Uterus (tissue), 4 donors: ENCODE results near the gene CLIP2. TPM values are rescaled to one million over a fixed set of nuclear protein-coding genes. Genes with fewer than 3 reads are reported as not detected.

ENCODE experiments used
- DNase-seq, 2 donors: peaks; one replicate each; pipeline ENCODE4 v3.0.0-alpha.2; 2019 to 2020
- H3K27ac ChIP-seq, 2 donors: fragments of 200-600 bp; sonication (generic); 1 replicate in 1 of 2; 2 replicates in 1 of 2; pipeline ENCODE4 v1.5.1; 2016 to 2018
- H3K27me3 ChIP-seq, 2 donors: fragments of 200-600 bp; sonication (generic); one replicate each; pipeline ENCODE4 v1.5.1; 2018 to 2019; ENCODE audit warnings: control low read depth in 1 of 2
- H3K36me3 ChIP-seq, 2 donors: fragments of 200-600 bp; sonication (generic); one replicate each; pipeline ENCODE4 v1.5.1; 2019; ENCODE audit warnings: control low read depth in 1 of 2
- H3K4me1 ChIP-seq, 2 donors: fragments of 200-600 bp; sonication (generic); one replicate each; pipeline ENCODE4 v1.5.1; 2018 to 2019; ENCODE audit warnings: control low read depth in 1 of 2
- H3K4me3 ChIP-seq, 2 donors: fragments of 200-600 bp; sonication (generic); 1 replicate in 1 of 2; 2 replicates in 1 of 2; pipeline ENCODE4 v1.5.1; 2018 to 2019; ENCODE audit warnings: mild to moderate bottlenecking in 1 of 2
- H3K9me3 ChIP-seq, 2 donors: fragments of 200-600 bp; sonication (generic); one replicate each; pipeline ENCODE4 v1.5.1; 2019; ENCODE audit warnings: control low read depth in 1 of 2
- POLR2A ChIP-seq, 2 donors: fragments of 450-650 bp; IDR thresholded peaks; one replicate each; pipeline ENCODE4 v1.6.1; 2016; ENCODE audit warnings: antibody characterized with exemption in 2 of 2, mild to moderate bottlenecking in 1 of 2, moderate library complexity in 1 of 2
- intact Hi-C: fragments of 100-400 bp; cut with DNase I; formaldehyde crosslinking; loops from one replicate; pipeline ENCODE4 v1.15.1; 2023; ENCODE audit warnings: low total_unique reads
- total RNA-seq, 4 donors: library from RNA; depleted of rRNA in 3 of 4; stranded (reverse); fragments of >200 nt in 3 of 4; gene quantifications; one replicate each; pipeline versions ENCODE4 v1.1.0 to v1.2.4, GENCODE V29; 2014 to 2023
- TF ChIP-seq, protein P1 (sequence below), 4 experiments: fragments of 200-600 bp in 2 of 4; fragments of 450-650 bp in 2 of 4; sonication (generic) in 2 of 4; IDR thresholded peaks; one replicate each; pipeline ENCODE4 v1.5.1; 2016 to 2019; ENCODE audit warnings: antibody characterized with exemption in 4 of 4, mild to moderate bottlenecking in 2 of 4, moderate library complexity in 1 of 4
- donor health status: DM: yes; HTN: yes; CAD: no.

Gene CLIP2
- total RNA-seq, 4 donors from 2014 or later: 20.3 to 41.8 (median 28.4) TPM

DNA sequence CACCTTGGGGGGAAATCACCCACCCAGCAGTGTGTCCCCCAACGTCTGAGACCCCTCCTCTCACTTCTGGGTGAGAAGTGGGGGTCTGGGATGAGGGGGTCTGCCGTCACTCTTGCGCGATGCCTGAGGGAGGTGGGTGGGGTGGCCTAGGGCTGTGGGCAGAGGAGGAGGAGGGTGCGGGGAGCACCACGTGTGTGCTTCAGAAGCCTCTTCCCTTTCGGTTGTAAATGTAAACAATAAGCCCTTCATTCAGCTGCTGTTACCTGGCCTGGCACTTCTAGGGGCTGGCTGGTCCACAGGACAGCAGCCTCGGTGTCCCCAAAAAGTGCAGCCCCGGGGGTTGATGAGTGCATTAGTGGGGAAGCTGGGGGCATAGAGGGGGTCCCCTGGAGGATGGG, 1.3 kb downstream of the CLIP2 start:
- Histone ChIP-seq H3K9me3 (no peaks in the 10 kb centered on the region), H3K36me3 (no peaks in the 10 kb centered on the region), H3K4me3 (peak overlapping the region; percentile 46 to 98), H3K27me3 (no peaks in the 10 kb centered on the region), H3K4me1 (peaks cover 3 to 8% of the 10 kb centered on the region in 2 donors), H3K27ac (peak overlapping the region; percentile 72 to 84)
- no peak for DNase-seq
- intact Hi-C loops: no loop called here
- TF ChIP-seq POLR2A (IDR thresholded peaks at IDR 0.05): no peak
- TF ChIP-seq, protein P1, sequence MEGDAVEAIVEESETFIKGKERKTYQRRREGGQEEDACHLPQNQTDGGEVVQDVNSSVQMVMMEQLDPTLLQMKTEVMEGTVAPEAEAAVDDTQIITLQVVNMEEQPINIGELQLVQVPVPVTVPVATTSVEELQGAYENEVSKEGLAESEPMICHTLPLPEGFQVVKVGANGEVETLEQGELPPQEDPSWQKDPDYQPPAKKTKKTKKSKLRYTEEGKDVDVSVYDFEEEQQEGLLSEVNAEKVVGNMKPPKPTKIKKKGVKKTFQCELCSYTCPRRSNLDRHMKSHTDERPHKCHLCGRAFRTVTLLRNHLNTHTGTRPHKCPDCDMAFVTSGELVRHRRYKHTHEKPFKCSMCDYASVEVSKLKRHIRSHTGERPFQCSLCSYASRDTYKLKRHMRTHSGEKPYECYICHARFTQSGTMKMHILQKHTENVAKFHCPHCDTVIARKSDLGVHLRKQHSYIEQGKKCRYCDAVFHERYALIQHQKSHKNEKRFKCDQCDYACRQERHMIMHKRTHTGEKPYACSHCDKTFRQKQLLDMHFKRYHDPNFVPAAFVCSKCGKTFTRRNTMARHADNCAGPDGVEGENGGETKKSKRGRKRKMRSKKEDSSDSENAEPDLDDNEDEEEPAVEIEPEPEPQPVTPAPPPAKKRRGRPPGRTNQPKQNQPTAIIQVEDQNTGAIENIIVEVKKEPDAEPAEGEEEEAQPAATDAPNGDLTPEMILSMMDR (IDR thresholded peaks at IDR 0.05): no peak

DNA sequence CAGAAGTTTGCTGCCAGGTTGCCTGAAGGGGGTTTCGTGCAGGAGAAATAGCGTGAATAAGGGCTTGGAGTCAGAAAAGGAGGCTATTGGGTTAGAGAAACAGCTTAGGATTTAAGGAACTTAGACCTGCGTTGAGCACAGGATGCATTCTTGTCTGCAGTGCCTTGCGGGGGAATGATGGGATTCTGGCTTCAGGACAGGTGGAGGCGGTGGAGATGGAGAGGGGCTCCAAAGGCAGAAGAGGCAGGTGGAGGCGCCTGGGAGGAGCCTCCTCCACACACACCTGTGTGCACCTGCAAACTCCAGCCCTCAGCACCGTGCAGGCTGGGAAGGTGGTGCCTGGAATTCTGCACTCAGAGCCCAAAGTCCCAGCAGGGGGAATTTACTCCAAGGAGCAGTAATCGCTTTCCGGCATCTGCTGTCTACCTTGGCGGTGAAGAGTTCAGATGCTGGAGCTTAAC, 1.8 kb downstream of the CLIP2 start:
- Histone ChIP-seq H3K36me3 (no peaks in the 10 kb centered on the region), H3K27ac (peak overlapping the region in 1 of 2 donors; percentile 84), H3K9me3 (no peaks in the 10 kb centered on the region), H3K4me3 (no peak overlapping the region), H3K4me1 (peaks cover 3 to 8% of the 10 kb centered on the region in 2 donors), H3K27me3 (no peaks in the 10 kb centered on the region)
- no peak for TF ChIP-seq POLR2A (IDR thresholded peaks at IDR 0.05)
- TF ChIP-seq, protein P1 (IDR thresholded peaks at IDR 0.05): no peak
- DNase-seq: no peak
- intact Hi-C loops: no loop called here

DNA sequence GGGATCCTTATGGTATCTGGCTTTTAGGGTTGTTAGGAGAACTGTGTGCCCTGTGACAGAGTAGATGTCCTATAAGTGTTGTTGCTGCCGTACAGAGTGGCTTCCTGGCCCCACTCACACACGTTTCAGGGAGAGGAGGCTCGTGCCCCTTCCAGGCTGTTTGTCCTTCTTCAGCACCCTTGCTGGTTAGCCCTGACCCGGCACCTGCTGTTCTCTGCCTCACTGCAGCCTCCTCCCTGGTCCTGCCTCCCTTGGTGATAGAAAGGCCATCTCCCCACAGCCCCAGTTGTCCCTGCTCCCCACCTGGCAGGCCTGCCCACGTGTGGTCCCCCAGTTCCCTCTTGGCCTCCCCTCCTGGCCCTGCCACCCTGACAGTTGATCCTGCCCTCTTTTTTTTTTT, 2.3 kb downstream of the CLIP2 start:
- Histone ChIP-seq H3K36me3 (no peaks in the 10 kb centered on the region), H3K27me3 (no peaks in the 10 kb centered on the region), H3K27ac (no peak overlapping the region), H3K9me3 (no peaks in the 10 kb centered on the region), H3K4me1 (peaks cover 3 to 8% of the 10 kb centered on the region in 2 donors), H3K4me3 (no peak overlapping the region)
- DNase-seq: no peak
- TF ChIP-seq, protein P1 (IDR thresholded peaks at IDR 0.05): no peak
- no peak for TF ChIP-seq POLR2A (IDR thresholded peaks at IDR 0.05)
- intact Hi-C loops: no loop called here

DNA sequence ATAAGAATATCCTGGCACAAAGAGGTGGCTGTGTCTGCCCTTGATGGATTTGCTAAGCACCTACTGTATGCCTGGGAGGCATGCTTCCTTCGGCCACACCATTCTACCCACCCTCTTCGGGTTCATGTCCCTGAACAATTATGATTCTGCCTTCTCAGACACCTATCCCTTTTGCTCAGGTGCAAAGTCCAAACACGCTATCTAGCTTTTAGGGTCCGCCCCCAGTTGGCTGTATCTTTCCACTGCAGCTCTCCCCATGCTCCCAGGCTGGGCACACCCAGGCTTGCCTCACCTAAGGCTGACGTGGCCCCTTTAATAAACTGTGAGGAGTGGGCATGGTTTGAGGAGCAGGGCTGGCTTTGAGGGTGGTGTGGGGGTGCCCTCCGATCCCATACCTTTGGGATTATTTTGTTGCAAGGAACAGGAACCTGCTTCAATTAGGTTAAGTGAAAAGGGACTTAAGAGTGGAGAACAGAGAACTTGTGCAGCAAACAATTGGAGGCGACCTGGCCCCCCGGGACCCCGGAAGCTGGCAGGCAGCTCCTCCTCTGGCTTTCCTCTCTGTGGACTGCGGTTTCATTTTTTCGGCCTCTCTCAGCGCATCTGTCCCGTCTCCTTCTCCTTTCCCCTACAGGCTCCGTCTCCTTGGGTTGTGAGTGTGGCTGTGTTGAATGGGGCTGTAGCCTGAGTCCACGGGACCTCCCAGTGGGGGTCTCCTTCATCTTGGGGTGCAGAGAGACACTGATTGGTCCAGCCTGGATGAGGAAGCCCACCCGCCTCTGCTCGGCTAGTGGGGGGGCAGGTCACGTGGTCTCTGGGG, 3.8 kb downstream of the CLIP2 start:
- intact Hi-C loops: no loop called here
- no peaks in the 10 kb centered on the region for H3K36me3 ChIP-seq
- H3K27ac ChIP-seq: no peak overlapping the region
- no peaks in the 10 kb centered on the region for H3K27me3 ChIP-seq
- H3K4me3 ChIP-seq: no peak overlapping the region
- DNase-seq: no peak
- TF ChIP-seq, protein P1 (IDR thresholded peaks at IDR 0.05): no peak
- no peak for TF ChIP-seq POLR2A (IDR thresholded peaks at IDR 0.05)
- peaks cover 3 to 8% of the 10 kb centered on the region in 2 donors for H3K4me1 ChIP-seq
- no peaks in the 10 kb centered on the region for H3K9me3 ChIP-seq

DNA sequence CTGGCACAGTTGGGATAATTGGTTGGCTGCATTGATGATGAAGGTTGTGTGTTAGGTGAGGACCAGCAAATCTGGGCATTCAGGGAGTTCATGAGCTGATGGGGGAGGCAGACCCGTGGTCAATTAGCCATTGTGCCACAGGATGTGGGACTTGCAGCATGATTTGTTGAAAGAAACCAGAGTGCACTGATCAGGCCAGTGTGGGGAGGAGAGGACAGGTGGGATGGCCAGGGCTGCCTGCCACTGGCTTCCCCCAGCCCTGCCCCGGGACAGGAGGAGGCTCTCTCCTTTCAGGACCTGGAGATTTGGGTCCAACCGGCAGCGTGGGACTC, 4.3 kb downstream of the CLIP2 start:
- Histone ChIP-seq H3K27me3 (no peaks in the 10 kb centered on the region), H3K4me3 (no peak overlapping the region), H3K4me1 (peaks cover 3 to 8% of the 10 kb centered on the region in 2 donors), H3K9me3 (no peaks in the 10 kb centered on the region), H3K27ac (peak overlapping the region in 1 of 2 donors; percentile 11), H3K36me3 (no peaks in the 10 kb centered on the region)
- TF ChIP-seq POLR2A (IDR thresholded peaks at IDR 0.05): no peak
- TF ChIP-seq, protein P1 (IDR thresholded peaks at IDR 0.05): no peak
- DNase-seq: no peak
- intact Hi-C loops: no loop called here
